ENCODE results near the gene ZNF737.
A peak's percentile ranks its signal among the peaks of the same experiment; 100 is the strongest.
"Not testable (repeated sequence)": the region's sequence is repeated elsewhere in the genome, so short reads cannot be mapped to it uniquely, and the experiment has no call there.

Gene ZNF737

GRCh38 chr19:20565321-20566018 is at the start of gene ZNF737:
TSS of gene ZNF737 (minus strand) at chr19:20565781. CDS start at chr19:20565640, 141 bp downstream.
- DNase-seq, result peak; percentile 90

- DNase-seq, result not testable (repeated sequence)
Measured at GRCh38 chr19:20614971-20615370, 49.4 kb upstream of the ZNF737 start.

- no peak for DNase-seq
Measured at GRCh38 chr19:20612711-20613316, 47.2 kb upstream of the ZNF737 start.

GRCh38 chr19:20611866-20612265 is 46.3 kb upstream of the ZNF737 start:
- no peak for DNase-seq

GRCh38 chr19:20607943-20608342 is 42.4 kb upstream of the ZNF737 start:
- DNase-seq, result no peak

- no peak for DNase-seq
Measured at GRCh38 chr19:20558571-20558970, 7.0 kb downstream of the ZNF737 start.

- DNase-seq, result peak in 1 of 2 experiments; percentile 15
Measured at GRCh38 chr19:20558011-20558410, 7.6 kb downstream of the ZNF737 start.

GRCh38 chr19:20544667-20545333 is 20.8 kb downstream of the ZNF737 start:
- not testable (repeated sequence) for DNase-seq

- DNase-seq, result not testable (repeated sequence)
Measured at GRCh38 chr19:20530303-20530702, 35.3 kb downstream of the ZNF737 start.

GRCh38 chr19:20513189-20513904 is 52.2 kb downstream of the ZNF737 start:
- no peak for DNase-seq

- DNase-seq, result no peak
Measured at GRCh38 chr19:20503476-20503875, 62.1 kb downstream of the ZNF737 start.
